Colonic mucosa (tissue), 4 donors: Measurements from ENCODE around the gene KLK15. TPM values are rescaled to one million over a fixed set of nuclear protein-coding genes. Genes with fewer than 3 reads are reported as not detected.
"Not testable (repeated sequence)": the region's sequence is repeated elsewhere in the genome, so short reads cannot be mapped to it uniquely, and the experiment has no call there.

ENCODE experiments used
- DNase-seq: peaks from one replicate; pipeline ENCODE4 v3.0.0-alpha.2; 2020
- H3K27ac ChIP-seq: fragments of 200-600 bp; one replicate; pipeline ENCODE4 v1.8.0; 2021
- H3K27me3 ChIP-seq: fragments of 200-600 bp; one replicate; pipeline ENCODE4 v1.8.0; 2021
- H3K36me3 ChIP-seq: fragments of 200-600 bp; one replicate; pipeline ENCODE4 v1.8.0; 2021
- H3K4me1 ChIP-seq: fragments of 200-600 bp; one replicate; pipeline ENCODE4 v1.8.0; 2021; ENCODE audit warnings: mild to moderate bottlenecking
- H3K4me3 ChIP-seq: fragments of 200-600 bp; one replicate; pipeline ENCODE4 v1.8.0; 2021
- H3K9ac ChIP-seq, 2 donors: one replicate each; pipeline ENCODE4 v1.7.0; 2013; ENCODE audit warnings: control low read depth in 2 of 2, low read depth in 2 of 2, low read length in 2 of 2
- H3K9me3 ChIP-seq: fragments of 200-600 bp; one replicate; pipeline ENCODE4 v1.8.0; 2021
- intact Hi-C: fragments of 100-400 bp; cut with DNase I; formaldehyde crosslinking; loops from one replicate; pipeline ENCODE4 v1.14.1; 2022
- total RNA-seq, 2 donors: library from RNA; stranded (reverse); fragmentation: NEBNext Ultra II Directional in 1 of 2; extraction: Animal tissue kit (Norgen Biotek cat#: 25700) in 1 of 2; gene quantifications; one replicate each; pipeline ENCODE4 v1.2.1, GENCODE V29; 2021
- TF ChIP-seq, protein P1 (sequence below): fragments of 200-600 bp; IDR thresholded peaks from one replicate; pipeline ENCODE4 v1.8.0; 2022; ENCODE audit warnings: antibody characterized with exemption, mild to moderate bottlenecking
- donor health status: healthy.
- donor health status: DM: no; HTN: no; CAD: no.
- donor health status: DM: no; HTN: no; CAD: no.

The KLK15 gene
- total RNA-seq, 2 donors from 2014 or later: 2.9 to 3.6 TPM

DNA sequence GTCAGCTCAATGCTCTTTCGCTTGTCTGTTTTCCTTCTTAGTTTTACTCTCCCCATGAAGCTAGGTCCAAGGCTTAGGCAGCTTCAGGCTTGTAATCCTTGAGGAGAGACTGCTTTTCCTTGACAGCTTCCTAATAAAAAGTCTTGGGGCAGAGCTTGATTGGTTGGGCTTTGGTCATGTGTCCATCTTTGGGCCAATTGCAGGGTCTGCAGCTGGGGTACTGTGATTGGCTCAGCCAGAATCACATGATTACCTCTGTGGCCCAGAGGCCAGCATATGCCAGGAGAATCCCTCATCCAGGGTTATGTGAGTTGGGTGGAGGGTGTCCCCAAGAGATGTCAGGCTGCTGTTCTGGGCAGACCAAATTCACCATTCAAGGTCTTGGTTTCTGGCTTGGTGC is 17.9 kb downstream of the KLK15 start:
- no peak overlapping the region for H3K9ac ChIP-seq
- H3K9me3 ChIP-seq: no peaks in the 10 kb centered on the region
- H3K4me1 ChIP-seq: no peaks in the 10 kb centered on the region
- H3K27me3 ChIP-seq: no peaks in the 10 kb centered on the region
- no peak overlapping the region for H3K4me3 ChIP-seq
- DNase-seq: no peak
- no peaks in the 10 kb centered on the region for H3K36me3 ChIP-seq
- intact Hi-C loops: no loop called here
- TF ChIP-seq, protein P1, sequence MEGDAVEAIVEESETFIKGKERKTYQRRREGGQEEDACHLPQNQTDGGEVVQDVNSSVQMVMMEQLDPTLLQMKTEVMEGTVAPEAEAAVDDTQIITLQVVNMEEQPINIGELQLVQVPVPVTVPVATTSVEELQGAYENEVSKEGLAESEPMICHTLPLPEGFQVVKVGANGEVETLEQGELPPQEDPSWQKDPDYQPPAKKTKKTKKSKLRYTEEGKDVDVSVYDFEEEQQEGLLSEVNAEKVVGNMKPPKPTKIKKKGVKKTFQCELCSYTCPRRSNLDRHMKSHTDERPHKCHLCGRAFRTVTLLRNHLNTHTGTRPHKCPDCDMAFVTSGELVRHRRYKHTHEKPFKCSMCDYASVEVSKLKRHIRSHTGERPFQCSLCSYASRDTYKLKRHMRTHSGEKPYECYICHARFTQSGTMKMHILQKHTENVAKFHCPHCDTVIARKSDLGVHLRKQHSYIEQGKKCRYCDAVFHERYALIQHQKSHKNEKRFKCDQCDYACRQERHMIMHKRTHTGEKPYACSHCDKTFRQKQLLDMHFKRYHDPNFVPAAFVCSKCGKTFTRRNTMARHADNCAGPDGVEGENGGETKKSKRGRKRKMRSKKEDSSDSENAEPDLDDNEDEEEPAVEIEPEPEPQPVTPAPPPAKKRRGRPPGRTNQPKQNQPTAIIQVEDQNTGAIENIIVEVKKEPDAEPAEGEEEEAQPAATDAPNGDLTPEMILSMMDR: no peak
- no peak overlapping the region for H3K27ac ChIP-seq

DNA sequence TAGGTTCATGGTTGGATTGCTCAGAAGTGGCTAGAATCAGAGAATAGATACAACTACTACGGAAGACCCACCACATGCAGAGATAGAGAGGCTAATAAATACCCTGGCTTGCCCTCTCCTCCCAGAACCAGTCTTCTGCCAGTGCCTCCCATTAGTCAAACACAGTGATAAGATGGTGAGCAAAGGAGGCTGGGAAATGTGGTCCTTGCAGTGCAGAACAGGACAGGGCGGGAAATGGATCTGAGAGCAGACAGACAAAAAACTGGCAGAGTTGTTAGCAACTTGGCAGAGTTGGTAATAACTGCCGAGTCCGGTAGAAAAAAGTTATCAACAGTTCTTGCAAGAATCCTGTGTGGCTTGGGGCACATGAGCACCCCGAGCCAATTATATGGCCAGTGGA is 18.5 kb downstream of the KLK15 start:
- no peak overlapping the region for H3K4me3 ChIP-seq
- intact Hi-C loops: no loop called here
- no peaks in the 10 kb centered on the region for H3K36me3 ChIP-seq
- no peak for DNase-seq
- TF ChIP-seq, protein P1: no peak
- no peaks in the 10 kb centered on the region for H3K9me3 ChIP-seq
- H3K27me3 ChIP-seq: no peaks in the 10 kb centered on the region
- H3K27ac ChIP-seq: no peak overlapping the region
- no peaks in the 10 kb centered on the region for H3K4me1 ChIP-seq
- no peak overlapping the region for H3K9ac ChIP-seq

DNA sequence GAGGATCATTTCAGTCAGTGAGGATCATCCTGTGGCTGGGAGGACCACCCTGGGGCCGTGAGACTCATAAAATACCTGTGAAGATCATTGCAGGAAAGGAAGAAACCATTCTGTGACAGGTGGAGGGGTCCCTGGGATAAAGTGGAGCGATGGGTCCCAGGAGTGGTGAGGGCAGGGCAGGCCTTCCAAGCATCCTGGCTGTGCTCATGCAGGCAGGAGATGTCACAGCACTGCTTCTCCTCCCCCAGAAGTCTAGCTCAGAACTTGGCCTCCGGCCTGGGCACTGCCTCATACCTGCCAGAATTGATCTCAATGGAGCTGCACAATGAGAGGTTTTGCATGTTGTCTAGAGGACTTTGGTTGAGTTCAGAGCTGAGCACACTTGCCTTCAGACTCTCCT is 20.9 kb downstream of the KLK15 start:
- Histone ChIP-seq H3K27me3 (no peaks in the 10 kb centered on the region), H3K9me3 (no peaks in the 10 kb centered on the region), H3K4me1 (no peaks in the 10 kb centered on the region), H3K9ac (no peak overlapping the region), H3K36me3 (no peaks in the 10 kb centered on the region), H3K4me3 (no peak overlapping the region), H3K27ac (no peak overlapping the region)
- no peak for DNase-seq
- intact Hi-C loops: no loop called here
- TF ChIP-seq, protein P1: no peak

DNA sequence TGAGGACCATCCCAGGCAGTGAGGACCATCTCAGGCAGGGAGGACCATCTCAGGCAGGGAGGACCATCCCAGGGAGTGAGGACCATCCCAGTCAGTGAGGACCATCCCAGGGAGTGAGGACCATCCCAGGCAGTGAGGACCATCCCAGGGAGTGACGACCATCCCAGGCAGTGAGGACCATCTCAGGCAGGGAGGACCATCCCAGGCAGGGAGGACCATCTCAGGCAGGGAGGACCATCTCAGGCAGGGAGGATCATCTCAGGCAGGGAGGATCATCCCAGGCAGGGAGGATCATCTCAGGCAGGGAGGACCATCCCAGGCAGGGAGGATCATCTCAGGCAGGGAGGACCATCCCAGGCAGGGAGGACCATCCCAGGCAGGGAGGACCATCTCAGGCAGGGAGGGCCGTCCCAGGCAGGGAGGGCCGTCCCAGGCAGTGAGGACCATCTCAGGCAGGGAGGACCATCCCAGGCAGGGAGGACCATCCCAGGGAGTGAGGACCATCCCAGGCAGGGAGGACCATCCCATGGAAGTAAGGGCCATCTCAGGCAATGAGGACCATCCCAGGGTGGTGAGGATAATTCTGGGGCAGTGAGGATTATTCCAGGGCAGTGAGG is 21.6 kb downstream of the KLK15 start:
- DNase-seq, H3K27ac ChIP-seq, H3K36me3 ChIP-seq, intact Hi-C loops, H3K9me3 ChIP-seq, H3K9ac ChIP-seq, H3K4me1 ChIP-seq, H3K4me3 ChIP-seq, H3K27me3 ChIP-seq: not testable (repeated sequence)

DNA sequence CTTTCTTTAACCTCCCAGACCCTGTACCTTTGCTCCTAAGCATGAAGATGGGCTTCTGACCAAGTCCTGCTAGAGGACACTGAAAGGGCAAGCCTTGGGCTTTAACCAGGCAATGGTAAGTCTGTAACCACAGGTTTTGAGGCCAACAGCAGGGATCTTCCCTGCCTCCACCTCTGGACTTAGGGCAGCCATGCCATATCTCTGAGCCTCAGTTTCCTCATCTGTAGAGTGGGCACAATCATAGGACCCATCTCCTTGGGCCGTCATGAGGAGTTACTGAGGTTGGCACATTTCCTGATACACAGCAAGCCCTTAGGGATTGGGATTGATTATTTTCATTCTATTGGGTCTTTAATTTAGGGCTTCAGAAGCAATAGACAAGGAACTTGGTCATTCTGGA is 24.5 kb downstream of the KLK15 start:
- intact Hi-C loops: no loop called here
- Histone ChIP-seq H3K4me3 (no peak overlapping the region), H3K36me3 (no peaks in the 10 kb centered on the region), H3K27me3 (no peaks in the 10 kb centered on the region), H3K4me1 (no peaks in the 10 kb centered on the region), H3K9ac (no peak overlapping the region), H3K9me3 (no peaks in the 10 kb centered on the region), H3K27ac (no peak overlapping the region)
- TF ChIP-seq, protein P1: no peak
- no peak for DNase-seq

DNA sequence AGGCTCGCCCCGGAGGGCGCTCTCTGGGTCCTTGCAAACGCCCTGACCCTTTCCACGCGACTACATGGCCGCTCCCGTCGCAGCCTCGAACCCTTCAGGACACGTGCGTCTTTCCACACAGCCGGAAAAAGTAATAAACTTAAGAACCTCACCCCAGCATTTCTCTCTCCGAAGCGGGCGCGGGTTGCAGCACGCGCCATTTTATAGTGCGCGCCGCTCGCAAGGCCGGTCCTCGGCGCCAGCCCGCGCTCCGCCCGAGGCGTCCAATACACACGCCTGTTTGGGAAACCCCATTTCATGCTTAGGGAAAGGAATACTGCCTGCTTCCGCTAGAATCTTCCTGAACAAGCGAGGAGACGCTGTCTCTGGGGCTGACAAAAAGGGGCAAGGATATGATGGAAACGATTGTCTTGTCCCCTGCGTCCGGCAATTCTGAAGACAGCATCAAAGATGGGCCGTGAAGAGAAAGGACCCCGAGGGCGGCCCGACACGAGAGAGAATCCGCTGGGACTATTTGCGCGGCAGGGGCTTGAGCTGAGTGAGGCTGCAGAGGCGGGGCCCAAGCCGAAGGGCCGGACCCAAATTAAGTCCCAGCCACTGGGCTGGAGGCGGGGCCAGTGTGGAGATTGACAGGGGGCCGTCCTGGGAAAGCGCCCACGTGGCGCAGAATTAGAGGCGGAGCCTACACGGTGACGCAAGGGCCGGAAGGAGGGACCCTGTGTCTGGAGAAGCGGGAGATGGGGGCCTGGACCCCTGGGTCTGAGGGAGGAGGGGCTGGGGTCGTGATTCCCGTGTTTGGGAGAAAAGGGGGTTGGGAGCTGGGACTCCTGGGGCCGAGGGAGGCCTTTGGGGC is 28.7 kb downstream of the KLK15 start:
- H3K36me3 ChIP-seq: no peaks in the 10 kb centered on the region
- TF ChIP-seq, protein P1: no peak
- H3K9ac ChIP-seq: peak overlapping the region; percentile 81 to 84
- intact Hi-C loops: no loop called here
- no peaks in the 10 kb centered on the region for H3K27me3 ChIP-seq
- H3K9me3 ChIP-seq: no peaks in the 10 kb centered on the region
- peak; percentile 99 for DNase-seq
- peak overlapping the region; percentile 93 for H3K27ac ChIP-seq
- peaks cover 7% of the 10 kb centered on the region for H3K4me1 ChIP-seq
- peak overlapping the region; percentile 98 for H3K4me3 ChIP-seq
